Hippocampal formation (tissue), 2 donors: ENCODE data around the gene WDR72.
A peak's percentile ranks its signal among the peaks of the same experiment; 100 is the strongest.

Experiments used
- DNase-seq, 2 donors: peaks; one replicate each; lab custom pipeline; 2025; lab: John Stamatoyannopoulos, UW

The WDR72 gene

DNA sequence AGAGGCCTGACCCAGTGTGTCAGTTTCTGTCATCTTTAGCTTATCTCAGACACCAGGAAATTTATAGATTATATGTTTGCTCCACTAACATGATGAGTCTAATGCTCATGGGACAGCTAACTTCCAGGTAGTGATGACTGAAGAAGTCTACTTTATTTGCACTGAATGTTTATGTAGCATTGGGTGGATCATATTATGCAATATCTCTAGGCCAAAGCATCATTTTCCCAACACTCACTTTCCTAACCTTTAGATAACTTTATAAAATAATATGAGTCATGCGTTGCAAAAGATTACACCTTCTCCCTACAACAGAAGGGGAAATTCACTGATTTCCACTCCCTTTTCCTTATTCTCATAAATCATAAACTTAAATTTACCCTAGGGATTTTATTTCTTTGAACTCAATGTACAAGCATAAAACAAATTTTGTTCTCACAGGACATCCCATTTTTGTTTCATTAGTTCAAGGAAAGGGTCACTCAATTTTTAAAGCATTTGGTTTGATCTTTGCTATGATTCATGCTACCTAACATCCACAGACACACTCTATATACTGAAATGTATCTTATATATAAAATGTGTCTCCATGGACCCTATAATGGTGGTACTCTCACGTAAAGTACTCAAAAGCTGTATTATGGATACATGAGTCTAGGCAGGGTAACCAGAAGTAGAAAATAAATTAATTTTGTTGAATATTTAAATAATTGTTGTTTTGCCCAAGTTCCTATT, 225.2 kb downstream of the WDR72 start:
- DNase-seq: no peak

DNA sequence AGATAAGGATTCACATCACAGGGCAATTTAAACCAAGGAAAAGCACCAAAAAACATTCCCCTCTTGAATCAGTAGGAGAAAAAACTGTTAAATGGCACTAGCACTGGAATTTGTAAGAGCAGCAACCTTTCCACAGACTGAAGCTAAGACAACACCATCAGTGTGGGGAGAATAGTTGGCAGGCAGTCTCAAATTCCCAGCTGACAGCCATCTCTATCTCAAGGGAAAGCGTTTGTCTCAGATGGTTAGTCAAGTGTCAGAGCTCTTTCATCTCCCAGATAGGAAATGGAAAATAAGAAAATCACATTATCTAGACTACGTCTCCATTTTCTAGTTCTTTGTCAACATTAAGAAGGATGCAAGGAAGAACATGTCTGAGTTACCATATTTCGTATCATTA, 228.7 kb downstream of the WDR72 start:
- DNase-seq: no peak

DNA sequence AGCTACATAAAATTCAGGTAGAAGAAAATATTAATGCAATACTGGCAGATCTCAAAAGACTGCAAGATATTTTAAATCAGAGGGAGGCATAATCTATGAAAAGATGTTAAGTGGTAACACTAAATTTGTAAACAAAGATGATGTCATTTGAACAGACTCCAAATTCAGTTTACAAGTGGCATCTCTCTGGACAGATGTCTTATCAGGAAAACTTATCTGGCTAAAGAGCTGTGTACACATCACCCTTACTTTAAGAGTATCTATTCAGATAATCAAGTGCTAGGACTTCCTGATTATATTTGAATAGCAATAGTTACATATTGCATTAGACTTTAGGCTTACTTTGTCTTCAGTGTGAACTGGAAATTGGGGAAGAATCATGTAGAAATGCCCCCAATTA, 231.5 kb downstream of the WDR72 start:
- no peak for DNase-seq

DNA sequence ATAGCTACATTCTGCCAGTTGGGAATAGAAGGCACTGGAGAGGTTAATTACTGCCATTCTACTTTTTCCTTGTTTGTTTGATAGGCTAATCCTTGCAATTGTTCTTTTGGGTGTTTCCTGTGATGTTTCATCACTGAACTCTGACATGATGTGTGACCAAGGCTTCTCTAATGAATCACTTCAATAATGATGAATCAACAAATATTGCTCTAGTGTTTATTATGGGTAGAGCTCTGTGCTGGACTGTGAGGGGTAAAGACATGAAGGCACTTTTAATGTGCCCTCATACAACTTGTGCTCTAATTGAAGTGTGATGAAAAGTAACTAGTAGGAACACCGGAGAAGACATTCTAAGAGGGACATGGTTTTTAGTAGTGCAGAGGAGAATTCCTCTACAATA, 233.6 kb downstream of the WDR72 start:
- DNase-seq: no peak

DNA sequence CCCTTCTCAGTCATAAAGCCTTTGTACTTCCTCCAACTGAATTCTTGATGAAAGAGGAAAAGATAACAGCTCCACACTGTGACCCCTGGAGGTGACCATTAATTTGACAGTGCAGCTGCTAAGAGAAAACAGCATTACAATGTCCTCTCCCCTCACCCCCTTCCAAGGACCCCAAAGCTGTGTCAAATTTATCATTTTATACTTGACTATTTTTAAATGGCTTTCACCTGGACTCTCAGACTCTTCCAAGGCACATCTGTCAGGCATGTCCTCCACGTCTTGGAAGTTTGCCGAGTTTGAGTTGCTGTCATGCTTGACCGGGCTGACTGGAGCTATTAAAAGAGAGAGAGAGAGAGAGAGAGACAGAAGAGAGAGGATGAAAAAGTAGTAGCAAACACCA, 236.5 kb downstream of the WDR72 start:
- no peak for DNase-seq

DNA sequence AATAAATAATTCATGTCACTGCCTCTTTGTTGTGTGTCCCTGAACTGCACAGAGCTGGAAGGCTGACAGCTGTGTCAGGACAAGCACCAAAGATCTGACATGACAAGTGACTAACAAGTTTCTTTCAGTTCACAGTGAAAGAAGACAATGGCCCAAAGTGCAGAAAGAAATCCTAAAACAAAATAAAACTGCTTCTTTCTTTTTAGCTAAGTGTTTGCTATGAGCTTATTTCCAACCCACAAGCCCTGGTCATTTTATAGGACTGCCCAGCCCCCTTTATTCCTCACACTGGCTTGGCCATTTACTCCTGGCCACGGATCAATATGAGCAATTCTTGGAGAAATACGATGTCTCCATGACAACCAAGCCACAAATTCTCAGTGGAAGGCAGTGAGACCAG, 238.5 kb downstream of the WDR72 start:
- peak in 1 of 2 donors; percentile 17 for DNase-seq

DNA sequence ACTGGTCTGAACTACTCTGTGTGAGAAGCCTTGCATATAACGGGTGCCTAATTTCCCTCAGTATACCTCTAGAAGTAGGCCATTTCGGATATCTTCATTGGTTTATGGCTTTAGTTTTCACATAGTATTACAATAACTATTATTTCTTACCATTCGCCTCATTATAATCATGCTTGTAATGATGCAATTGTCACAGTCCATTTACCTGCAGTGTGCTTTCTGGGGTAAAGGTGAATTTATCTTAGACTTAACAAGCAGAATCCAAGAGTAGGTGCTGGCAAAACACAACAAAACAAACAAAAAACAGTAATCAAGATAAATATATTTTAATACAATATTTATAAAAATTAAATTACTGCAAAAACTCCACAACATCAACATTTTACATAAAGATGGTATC, 246.0 kb downstream of the WDR72 start:
- DNase-seq: no peak

DNA sequence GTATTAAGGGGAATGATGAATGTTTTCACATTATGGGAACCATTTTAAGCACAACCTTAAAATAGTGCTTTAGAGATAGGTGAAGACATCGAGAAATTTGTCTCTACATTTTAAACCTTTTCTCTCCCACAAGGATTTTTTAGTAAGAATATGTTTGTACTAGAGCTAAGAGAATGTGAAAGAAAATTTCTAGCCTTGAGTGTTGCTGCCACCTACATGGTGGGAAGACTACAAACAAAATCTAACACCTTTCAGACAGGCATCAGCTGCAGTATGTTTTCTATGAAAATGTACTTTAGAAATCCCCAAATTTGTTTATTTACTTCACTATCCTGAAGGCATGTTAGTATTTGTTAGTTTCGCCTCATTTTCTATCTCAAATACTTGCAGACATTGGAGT, 247.4 kb downstream of the WDR72 start:
- no peak for DNase-seq

DNA sequence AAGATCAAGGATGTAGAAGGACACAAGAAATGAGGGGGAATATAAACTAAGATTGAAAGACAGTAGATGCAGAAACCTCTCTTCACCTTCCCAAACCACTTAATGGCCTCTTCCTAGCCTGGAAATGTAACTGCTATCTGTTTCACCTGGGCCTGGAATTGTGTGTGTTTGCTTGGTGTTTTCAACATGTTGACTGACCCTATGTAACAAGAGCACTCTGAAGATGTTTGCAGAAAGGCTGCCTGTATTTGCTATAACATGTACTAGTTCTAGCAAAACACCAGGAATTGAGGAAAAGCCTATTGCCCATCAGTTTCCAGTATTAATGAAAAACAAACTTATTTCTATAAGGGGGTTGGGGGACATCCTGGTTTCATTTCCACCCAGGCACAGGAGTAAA, 248.3 kb downstream of the WDR72 start:
- DNase-seq: no peak

DNA sequence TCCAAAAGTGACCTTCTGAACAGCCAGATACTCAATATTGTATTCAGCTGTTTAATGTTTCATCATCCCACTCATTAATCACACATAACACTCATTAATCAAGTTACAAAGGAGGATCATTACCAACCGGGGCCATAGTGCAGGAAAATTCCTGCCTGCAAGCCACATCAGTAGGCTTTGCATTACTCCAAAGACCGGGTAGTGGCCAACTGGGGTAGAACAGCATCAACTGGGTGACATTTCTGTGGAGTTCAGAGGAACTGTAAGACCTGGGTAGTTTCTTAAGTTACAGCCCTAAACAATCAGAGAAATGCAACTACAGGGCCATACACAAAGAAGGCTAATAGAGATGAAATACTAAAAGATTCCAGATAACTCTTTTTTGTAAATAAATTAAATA, 253.1 kb downstream of the WDR72 start:
- DNase-seq: no peak

DNA sequence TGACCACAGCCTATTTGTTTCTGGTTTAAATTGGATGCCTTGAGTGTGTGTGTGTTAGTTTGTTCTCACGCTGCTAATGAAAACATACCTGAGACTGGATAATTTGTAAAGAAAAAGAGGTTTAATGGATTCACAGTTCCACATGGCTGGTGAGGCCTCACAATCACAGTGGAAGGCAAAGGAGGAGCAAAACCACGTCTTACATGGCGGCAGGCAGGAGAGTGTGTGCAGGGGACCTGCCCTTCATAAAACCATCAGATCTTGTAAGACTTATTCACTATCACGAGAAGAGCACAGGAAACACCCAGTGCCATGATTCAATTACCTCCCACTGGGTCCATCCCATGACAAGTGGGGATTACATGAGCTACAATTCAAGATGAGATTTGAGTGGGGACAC, 260.5 kb downstream of the WDR72 start:
- no peak for DNase-seq

DNA sequence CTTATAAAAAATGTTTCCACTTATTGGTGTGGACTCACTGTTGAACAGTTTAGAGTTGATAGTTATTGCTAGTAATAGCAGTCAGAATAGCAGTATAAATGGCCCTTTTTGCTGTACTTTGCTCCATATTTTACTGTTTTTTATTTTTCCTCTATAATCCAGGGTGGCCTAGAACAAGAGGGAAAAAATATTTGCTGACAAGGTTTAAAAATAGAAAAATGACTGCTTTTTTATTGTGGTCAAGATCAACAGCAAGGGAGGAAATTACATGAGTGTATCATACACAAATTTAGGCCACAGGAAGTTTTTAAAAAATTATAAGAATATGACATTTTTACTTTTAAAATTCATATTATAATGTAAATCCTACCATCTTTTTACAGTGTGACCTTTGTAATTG, 269.1 kb downstream of the WDR72 start:
- DNase-seq: no peak

DNA sequence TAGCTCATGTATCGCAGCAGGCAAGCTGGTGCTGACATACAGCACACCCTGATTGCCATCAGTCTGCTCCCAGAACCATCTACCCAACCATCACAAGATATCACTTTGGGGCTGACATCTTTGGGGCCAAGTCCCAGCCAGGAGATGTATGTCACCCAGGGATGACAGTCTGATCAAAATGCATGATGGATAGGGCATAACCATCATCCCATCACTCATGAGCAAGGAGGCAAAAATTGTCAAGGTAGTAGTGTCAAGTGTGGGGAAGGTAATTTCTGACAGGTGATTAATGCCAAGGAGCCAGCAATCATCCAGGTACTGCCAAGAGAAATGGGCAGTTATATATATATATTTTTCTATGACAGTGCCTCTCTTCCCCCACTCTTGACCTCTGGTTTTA, 277.4 kb downstream of the WDR72 start:
- no peak for DNase-seq

DNA sequence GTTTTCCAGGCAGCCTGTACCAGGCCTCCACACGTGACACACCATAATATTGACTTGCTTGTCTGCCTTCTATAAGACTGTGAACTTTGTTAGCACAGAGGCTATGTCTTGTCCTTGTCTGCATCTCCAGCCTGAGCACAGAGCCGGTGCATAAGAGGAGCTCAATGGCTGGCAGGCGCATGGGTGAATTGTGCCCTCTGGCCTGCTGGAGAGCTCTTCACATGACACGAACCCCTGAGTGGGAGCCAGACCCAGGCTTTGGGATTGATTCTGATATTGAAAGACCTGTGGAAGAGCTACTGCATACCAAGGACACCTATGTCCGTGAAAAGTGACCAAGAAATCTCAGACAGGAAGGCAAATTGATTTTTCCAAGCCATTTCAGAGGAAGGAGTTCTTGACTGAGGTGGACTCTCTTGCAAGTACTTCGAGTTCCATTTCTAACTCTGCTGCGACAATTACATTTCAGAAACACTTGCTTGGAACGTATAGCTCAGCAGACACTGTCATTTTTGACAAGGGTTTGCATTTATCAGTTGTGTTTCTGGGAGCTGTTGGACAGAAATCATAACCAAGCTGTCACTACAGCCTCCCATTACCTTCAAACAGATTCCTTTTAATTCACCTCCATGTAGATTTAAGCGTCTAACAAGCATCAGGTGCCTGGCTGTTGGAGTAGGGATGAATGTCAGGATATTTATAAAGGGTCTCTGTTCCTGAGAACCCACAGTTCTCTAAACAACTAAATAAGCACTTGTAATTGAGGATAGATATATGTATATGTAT, 281.3 kb downstream of the WDR72 start:
- no peak for DNase-seq

DNA sequence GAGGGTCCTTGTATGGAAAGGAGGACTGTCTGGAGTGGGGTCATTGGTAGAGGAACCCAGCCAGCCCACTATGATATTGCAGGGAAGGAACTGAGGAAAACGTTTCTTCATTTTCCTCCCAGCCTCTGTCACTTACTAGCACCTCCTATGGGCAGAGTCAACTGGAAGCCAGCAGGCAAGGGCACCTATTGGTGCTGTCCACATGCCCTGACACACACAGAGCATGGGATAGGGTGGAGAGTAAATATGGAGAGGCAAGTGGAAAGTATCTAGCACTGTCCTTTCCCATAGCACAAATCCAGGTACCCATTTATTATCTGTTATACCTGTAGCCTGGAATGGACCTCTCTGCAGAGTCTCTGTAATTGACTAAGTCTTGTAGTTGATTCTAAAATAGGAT, 285.6 kb downstream of the WDR72 start:
- no peak for DNase-seq

DNA sequence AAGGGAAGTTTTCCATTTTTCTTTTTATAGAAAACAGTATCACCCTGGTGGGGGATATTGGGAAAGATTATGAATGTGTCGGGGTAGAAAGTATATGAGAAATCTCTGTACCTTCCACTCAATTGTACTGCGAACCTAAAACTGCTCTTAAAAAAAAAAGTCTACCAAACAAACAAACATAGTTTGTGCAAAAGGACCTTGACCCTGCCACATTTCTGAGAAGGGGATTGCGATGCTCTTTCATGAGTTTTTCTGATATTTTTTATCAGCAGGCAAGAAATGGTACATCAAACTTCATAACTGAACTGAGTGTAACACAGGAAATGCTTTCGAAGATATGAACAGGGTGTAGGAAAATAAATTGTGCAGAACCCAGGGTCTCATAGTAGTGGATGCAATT, 286.0 kb downstream of the WDR72 start:
- DNase-seq: no peak

DNA sequence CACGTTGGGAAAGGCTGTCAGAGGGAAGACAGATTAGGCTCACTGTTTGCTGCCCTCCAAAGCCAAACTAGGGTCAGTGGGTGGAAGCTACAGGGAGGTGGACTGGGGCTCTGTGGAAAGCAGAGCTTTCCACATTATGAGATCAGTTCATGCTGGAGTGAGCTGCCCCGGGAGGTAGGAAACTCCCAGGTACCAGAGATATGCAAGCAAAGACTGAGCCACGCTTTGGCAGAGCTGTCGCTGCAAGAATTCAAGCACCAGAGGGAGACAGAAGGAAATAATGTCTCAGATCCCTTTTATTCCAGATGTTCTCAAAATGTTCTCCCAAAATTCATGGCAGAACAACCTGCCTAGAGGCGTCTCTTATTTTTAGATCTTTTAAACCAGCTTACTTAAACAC, 286.6 kb downstream of the WDR72 start:
- DNase-seq: no peak

DNA sequence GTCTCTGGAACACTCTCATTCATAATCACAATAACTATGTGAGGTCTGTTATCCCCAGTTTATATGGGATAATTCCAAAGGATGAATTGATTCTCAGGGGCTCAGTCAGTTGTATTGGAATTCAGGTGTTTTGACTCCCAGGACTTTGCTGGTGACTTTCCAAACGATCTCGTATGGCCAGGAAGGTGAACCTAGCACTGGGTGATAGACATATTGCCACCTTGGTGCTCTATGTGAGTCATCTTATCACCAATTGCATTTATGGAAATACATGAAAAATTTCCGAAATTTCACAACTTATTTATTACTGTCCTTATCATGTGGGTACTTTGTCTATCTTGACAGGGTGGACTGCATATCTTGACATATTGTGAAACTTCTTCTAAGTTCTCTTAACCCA, 287.3 kb downstream of the WDR72 start:
- no peak for DNase-seq

DNA sequence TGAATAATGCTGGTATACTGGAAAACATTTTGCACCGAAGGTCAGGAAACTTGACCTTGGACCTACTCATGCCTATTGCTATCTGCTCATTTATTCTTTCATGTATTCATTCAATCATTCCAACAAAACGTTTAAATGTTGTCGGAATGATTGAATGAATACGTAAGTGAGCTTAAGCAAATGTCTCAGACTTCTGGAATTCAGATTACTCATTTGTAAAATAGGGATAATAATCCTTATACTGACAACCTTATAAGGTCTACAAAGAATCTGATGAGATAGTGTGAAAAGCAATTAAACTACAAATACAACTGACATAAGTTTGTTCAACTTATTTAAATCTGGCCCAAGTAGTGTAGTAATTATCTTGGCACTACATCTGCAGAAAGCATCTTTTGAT, 288.7 kb downstream of the WDR72 start:
- no peak for DNase-seq

DNA sequence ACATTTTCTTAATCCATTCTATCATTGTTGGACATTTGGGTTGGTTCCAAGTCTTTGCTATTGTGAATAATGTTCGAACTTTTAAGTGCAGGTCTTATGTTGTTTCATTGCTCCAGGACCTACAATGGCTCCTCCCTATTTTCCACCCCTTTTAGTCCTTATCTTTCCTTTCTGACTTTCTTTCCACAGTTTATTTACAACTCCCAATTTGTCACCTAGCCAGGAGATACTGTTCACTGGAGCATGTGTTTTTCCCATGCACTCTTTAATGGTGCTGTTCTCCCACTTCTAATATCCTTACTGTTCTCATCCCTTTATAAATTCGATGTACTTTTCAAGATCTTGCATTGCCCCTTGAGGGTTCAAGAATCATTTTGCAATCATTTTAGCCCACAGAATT, 290.0 kb downstream of the WDR72 start:
- no peak for DNase-seq
